HG02885 (cell line): ENCODE data around the gene DCTD.
"Not testable (repeated sequence)": the region's sequence is repeated elsewhere in the genome, so short reads cannot be mapped to it uniquely, and the experiment has no call there.

Source experiments
- ATAC-seq: cut with Tn5 transposase; IDR thresholded peaks from one replicate; pipeline ENCODE4 v1.9.1; 2021; ENCODE audit warnings: mild to moderate bottlenecking; ENCODE audit not compliant: unreplicated experiment, poor library complexity

DCTD gene

DNA sequence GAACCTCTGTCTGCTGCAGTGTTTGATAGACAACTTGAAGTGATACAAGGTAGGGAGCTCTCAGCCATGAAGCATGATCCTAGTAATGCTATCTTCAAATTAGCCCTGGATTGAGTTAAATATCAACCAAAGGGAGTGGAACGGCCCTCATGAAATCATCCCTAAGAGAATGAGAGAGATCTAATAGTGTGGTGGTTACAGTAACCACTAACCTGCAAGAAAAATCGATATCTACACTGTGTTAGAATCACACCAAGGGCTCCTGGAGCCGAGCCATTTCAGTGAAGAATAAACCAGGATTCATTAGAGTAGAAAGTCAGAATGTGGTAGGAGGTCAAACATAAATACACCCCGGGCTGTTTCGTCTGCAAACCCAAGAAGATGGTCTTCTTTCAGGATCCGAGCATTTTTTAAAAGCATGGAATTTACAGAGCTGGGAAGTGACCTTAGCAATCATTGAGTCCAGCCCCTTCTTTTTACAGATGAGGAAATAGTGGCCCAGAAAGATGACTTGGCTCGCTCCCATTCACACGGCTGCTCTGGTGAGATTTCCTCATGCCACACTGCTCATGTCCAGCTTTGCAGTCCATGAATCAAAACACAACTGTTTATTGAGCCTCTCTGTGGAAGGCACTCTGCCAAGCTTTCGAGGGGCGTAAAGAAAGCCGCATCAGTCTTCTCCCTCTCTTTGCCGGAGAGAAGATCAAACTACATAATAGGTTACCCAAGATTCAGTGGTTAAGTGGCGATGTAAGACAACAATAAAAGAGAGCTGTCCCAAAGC lies 5.5 kb upstream of the DCTD start:
- no peak for ATAC-seq

DNA sequence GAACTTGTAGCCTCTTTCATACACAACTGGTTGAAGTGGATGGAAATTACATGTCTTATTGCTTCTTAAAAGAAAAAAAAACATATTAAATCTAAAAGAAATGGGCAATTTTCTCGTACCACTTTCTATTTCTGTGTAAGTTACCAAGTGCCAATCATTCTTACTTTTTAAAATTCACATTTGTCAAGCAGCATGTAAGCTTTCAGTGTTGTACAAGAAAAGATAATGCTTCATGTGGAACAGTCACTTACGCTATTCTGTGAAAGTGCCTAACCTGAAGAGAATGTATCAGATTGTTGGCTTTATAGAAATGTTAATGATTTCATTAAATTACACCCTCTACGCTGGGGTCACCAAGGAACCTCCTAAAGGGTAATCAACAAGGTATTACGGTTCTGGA lies 4.4 kb upstream of the DCTD start:
- ATAC-seq = no peak

DNA sequence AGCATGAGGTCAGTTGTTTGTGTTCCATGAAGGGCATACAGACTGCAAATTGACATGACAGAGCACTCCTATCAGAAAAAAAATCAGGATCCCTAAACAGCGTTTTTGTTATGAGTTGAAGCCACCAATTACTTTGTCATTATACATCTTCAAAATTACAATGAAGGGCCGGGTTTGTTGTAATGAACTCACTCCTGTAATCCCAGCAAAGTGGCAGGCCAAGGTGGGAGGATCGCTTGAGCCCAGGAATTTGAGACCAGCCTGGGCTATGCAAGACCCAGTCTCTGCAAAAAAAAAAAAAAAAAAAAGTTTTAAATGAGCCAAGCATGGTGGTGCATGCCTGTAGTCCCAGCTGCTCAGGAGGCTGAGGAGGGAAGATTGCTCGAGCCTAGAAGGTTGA lies 3.5 kb upstream of the DCTD start:
- ATAC-seq = no peak

DNA sequence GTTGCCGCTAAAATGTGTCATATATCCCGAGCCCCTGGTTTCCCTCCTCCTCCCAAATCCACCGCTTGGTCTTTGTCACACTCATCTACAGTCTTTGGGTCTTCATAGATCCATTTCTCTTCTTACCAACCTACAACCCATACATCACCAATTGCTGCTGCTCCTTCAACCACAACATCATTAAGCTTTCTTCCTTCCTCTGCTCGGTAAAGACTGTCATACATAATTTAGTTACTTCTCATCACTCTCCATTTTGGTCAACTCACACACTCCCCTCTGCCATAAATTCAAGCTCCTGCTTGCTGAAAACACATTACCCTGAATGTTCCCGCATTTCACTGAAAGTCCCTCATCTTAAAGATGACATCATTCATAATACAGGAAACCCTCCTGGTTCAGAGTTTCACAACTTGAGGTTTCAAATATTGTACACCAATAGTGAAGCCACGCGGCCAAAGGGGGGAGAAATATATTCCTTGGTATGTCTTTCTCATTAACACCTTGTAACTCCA lies 1.7 kb upstream of the DCTD start:
- ATAC-seq = peak; percentile 27

DNA sequence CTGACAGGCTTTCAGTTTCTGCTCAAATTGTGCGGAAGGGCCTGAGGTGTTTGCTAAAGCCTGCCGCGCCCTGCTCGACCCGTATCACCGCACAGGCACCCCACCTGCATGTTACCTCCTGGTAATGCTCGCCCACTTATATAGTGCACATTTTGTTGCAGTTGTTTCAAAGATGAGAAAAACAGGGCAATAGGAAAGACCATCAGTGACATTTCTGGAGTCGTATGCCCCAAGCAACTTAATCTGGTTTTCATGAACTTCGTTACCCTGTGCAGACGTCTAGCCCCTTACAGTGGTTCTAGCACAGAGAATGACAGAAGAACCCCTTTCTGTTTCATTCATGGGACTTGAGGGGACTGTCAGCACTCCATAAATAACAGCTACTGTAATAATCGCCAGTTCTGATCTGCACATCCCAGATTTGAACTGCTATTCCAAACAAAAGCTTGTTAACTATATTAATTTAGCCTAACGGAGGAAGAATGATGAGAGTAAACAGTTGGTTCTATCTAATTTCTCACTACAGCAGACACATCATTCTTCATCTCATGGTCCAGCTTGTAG lies 940 bp upstream of the DCTD start:
- peak; percentile 15 for ATAC-seq

DNA sequence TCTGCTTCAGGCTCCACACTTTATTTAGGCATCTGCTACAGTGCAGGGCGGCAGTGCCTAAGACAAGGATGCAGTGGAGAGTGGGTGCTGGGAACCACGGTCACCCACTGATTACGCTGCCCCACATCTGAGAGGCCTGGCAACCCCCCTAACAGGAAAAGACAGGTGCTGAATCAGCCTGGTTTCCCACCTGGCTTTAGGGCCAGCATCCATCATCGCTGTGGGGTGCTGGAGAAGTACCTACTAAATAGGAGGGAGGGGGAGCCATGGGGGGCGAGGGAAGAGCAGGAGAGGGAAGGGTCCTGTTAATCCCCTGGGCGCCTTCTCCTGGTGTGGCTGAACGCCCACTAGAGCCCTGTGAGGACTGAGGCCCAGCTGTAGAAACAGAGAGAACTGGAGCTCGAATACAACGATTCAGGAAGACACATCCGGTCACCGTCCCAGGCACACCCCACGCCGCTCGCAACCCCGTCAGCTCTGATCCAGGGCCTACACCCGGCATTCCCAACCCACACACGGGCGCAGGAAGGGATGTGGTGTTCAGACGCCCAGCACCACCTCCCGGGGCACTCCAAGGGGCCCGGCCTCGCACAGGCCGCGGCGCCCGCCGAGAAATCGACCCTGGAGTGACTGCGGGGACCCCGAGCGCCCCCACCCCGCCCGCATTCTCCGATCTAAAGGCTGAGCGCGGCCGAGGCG lies 554 bp downstream of the DCTD start:
- peak; percentile 29 for ATAC-seq

DNA sequence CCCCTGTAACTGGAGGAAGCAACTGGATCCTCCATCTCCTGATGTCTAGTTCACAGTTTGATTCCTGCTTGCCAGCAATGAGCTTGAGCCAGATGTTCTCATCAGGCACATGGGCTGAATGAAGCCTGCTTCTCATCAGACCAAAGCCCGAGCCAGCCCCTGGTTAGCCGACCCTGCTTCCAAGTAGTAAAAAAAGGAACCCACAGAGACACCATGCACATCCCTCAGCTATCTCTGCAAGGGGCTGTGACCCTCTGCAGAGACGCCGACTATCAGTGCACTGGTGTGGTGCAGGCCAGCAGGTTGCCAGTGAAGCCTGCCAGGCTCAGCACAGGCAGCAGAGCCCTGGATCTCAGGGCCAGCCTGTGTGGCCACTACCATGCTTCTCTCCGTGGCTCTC lies 2.8 kb downstream of the DCTD start:
- ATAC-seq = no peak

DNA sequence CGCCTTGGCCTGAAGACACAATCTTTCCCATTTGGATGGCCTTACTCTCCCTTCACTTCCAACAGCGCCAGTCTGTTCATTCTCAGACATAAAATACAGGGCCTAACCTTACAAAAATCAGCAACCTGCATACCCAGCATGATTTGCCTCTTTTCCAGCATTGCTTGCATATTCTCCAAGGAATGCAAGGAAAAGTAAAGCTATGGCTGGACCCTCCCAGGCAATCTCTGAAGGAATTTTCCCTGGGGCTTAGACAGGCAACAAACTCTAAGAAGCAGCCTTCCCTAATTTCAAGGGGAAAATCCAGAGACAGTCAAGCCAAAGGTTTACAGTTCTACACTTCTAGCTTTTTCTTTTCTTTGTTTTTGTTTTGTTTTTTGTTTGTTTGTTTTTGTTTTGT lies 3.6 kb downstream of the DCTD start:
- no peak for ATAC-seq

DNA sequence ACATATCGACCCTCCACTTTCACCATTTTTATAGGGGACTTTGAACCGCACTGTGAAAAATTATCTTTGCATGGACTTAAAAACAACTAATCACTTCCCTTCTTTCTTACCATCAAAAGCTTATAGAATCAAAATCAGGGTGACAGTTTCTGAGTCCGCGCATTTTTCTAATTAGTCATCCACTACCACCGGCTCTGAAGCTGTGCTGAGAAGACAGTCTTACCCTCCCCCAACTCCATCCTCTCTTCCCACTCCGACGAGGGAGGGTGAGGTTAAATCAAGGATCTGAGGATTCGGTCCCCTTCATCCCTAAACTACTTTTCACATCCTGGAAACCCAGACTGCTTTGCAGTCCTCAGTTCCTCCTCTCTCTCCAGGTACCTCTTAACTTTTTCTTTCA lies 4.2 kb downstream of the DCTD start:
- ATAC-seq = no peak

DNA sequence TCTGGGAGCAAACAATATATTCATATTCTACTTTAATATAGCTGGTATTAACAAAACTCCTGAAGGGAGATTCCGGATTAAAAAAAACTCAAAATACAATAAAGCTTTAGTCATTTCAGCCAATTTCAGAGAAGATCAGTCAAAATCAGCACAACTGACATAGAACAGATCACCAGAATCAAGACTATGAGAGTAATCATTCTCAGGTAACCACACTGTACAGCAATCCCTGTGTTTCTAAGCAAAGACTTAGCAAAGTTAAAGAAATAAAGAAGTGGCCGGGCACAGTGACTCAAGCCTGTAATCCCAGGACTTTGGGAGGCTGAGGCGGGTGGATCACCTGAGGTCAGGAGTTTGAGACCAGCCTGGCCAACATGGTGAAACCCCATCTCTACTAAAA lies 9.1 kb downstream of the DCTD start:
- ATAC-seq = no peak

DNA sequence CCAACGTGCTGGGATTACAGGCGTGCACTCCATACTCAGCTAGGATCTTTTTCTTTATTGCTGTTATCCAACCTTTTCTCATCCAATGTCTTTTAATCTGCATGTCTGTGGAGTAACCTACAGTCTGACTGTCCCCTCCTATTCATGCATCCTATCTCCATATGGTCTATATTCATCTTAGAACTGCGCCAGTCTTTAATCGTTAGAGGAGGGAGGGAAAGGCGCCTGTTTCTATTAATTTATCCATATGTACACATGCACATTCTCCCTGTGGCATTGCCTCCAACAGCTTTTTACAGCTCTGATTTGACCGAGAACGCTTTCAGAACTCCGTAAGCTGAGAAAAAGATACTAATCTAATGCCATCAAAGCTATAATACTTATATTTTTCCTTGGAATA lies 9.8 kb downstream of the DCTD start:
- ATAC-seq = no peak

DNA sequence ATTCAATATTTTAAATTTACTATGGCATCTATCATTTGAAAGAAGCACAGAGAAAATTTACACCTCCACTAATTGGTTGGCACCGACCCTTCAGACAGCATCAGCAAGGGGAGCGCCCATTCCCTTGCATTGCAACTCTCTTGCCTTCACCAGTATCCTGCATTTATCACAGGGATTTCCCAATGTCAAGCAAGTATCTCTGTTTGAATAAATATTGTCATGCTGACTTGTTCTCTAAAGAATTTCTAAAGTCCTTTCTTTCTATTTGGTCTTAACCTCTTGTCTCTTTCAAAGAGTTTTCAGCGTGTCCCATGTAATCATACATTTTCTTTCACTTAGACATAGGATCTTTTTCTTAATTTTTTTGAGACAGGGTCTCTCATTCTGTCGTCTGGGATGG lies 10.4 kb downstream of the DCTD start:
- ATAC-seq = no peak

DNA sequence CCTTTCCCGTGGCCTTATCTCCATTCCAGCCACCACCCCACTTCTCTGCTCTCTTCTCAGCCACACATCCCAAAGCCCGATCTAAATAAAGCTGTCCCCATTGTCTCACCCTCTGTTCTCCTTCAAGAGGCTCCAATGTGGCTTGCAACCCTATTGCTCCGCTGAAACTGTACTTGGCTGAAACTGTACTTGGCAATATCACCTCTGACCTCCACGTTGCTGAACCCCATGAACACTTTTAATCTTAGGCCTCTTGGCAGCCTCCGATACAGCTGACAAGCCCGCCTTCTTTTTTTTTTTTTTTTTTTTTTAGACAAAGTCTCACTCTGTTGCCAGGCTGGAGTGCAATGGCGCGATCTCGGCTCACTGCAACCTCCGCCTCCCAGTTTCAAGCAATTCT lies 12.1 kb downstream of the DCTD start:
- no peak for ATAC-seq

DNA sequence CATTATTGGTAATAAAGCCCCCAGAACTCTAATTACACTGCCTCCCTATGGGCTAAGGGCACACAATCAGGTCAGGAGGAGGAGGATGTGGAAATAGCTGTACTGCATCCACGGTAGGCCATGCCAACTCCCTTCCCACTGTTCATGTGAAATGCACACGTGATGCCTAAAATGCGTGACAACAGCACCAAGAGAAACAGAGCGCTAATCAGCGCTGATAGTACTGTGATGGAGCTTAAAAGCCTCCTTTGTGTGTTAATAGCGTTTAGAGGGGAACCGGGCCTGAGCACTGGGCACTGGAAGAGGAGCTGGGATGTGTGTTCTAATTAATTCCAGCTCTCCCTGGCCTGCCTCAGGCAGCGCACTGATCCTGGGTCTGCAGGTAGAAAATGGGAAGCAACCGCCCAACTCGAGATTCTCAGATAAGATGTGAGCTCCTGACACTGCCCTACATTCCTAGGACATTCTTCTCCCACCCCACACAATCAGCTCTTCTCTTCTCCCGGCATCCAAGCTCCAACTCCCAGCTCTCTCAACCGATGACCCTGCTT lies 12.9 kb downstream of the DCTD start:
- no peak for ATAC-seq

DNA sequence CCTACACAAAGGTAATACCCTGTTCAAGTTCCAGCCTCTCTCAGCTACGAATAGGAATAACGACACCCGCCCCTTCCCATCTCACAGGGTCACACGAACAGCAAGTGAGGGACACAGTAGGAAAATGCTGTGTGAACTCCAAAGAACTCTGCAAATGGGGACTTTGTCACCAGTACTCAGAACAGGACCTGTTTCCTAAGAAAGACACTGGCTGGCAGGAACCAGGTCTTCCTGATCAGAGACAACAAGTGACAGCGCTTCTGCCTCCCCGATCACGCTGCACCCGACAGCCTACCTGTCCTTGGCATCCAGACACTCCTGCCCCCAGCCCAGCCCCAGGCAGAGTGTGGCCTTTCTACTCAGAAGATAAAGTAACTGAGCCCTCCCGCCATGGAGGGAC lies 14.2 kb downstream of the DCTD start:
- ATAC-seq = no peak

DNA sequence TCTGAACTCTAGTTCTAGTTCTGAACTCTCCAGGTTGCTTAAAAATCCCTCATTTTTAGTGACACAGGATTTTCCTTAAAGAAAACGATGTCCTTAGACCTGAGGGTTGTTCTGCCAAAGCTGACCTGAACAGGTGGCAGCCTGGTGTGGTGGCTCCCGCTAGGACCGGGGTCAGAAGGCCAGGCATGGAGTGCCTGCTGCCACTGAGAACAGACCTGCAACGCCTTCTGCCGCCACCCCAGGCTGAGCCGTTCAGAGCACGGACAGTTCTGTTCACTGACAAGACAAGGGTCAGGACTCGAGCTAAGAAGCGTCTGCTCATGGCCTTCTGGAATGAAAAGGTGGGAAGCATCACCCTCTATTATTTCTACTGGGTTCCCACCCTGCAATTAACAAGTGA lies 15.8 kb downstream of the DCTD start:
- ATAC-seq = no peak

DNA sequence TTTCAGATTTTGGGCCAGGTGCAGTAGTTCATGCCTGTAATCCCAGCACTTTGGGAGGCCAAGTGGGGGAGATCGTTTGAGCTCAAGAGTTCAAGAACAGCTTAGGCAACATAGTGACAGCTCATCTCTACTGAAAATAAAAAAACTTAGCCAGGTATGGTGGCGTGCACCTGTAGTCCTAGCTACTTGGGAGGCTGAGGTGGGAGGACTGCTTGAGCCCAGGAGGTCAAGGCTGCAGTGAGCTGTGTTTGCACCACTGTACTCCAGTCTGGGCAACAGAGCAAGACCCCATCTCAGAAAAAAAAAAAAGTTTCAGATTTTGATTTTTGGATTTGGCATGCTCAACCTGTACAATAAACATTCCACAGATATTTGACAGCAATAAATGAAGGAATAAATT lies 17.2 kb downstream of the DCTD start:
- not testable (repeated sequence) for ATAC-seq

DNA sequence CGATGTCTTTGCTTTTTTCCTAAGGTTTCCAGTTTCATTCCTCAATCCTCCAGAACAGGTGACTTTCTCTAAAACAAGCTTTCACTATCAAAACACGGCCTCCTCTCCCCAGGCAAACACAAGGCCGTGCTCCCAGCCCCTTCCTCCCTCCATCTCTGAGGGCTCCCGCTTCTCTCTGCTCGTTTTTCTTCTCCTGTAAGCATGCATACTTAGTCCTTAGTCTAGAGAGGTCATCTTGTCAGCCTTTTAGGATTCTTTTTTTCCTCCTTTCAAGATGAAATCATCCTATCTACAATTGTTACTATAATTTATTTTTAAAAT lies 18.7 kb downstream of the DCTD start:
- no peak for ATAC-seq

DNA sequence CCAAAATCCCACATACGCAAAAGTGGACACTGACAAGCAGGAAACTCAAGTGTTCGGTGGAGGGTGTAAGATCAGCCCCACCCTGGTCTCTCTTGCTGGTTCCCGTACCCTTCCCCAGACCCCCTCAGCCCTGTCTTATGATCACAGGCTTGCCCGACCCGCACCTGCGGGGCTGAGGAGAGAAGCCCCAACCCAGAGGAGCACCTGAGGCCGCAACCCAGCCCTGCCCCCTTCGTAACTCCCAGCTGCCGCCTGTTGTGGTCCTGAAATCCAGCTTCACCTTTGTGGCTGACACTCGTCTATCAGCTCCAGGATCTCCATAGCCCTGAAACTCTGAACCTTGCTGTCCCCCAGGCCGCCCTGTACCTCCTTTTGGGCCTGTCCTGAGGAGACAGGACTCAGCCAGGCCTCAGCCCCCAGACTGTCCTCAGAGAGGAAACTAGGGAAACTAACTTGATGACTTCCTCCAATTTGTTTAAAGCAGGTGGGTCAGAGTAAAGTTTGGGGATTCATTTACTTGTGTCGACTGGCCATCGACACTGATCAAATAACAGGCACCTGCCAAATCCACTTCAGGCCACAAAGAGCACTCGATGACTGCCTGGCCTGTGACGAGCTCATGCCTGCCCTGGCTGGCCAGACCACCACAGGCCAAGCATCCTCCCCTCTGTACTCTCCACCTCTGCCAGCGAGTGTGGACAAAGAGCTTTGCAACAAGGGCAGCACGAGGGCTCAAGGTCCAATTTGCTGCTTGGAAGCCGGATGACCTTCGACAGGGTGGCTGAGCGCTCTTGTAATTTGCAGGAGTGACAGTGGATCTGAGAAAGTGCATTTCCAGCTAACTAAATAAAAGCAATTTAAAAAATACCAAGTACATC lies 19.3 kb downstream of the DCTD start:
- no peak for ATAC-seq

DNA sequence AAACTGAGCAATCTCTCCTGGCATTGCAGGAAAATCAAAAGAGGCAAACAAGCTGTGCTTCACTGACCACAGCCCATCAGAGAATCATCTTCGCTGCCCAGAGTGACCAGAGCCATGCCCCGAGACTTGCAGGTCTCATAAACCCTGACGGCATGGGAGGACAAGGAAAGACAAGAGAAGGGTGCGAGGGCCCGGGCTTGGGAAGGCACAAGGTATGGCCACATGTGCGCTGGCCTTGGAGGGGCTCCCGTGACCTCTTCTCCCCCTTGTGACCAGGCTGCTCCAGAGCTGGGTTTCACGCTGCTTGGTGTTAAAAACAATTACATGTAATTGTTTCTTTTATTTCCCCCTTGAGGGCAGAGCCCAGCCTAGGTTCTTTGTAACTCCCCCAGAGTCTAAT lies 20.8 kb downstream of the DCTD start:
- ATAC-seq = no peak
